GM18520 (cell line): ENCODE data around the gene ZNF284.

Experiments used
- ATAC-seq: cut with Tn5 transposase; IDR thresholded peaks from one replicate; pipeline ENCODE4 v1.9.1; 2021; ENCODE audit not compliant: unreplicated experiment

The ZNF284 gene

DNA sequence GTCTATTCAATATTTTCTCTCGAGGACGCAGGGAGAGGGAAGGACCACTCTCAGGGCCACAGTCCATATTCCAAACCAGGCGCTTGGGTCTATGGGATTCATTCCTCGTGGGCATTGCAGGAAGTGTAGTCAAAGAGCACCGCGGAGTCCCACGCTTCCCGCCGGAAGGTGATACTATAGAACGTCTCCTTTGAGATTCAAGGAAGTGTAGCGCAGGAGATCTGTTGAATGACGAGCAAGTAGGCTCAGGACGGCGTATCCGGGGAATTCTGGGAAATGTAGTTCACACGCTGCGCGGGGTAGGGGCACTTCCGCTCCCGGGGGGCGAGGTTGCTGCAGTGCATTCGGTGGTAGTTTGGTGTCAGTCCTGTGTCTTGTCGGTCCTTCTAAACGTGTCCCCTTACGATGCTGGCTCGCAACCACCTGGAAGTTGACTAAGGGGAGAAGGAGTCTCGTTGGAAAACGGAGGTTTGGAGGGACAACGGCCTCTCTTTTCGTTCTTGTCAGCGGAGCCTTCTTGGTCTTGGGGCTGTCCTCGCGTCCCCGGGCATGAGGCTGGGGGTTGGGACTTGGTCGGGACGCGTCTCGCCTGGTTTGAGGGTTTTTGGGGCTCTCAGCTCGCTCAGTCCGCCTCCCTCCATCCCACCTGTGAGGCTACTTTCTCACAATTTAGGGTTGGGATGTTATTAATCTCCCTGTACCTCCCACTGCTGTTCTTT is at the start of gene ZNF284:
Gene ZNF284 (plus strand): TSS at position 336 of the 719 bp plus-strand sequence. CDS start 4,231 bp downstream, outside the sequence.
- ATAC-seq = peak; percentile 83

- ATAC-seq = no peak
Observed at GRCh38 chr19:44024900-44025216, 47.1 kb upstream of the ZNF284 start.

GRCh38 chr19:44025217-44025936 is 46.6 kb upstream of the ZNF284 start, which contains the start of gene ZNF222:
Gene ZNF222 (plus strand): TSS chr19:44025379. CDS start chr19:44025437, 58 bp downstream.
- peak; percentile 78 for ATAC-seq

- ATAC-seq = no peak
Observed at GRCh38 chr19:44026622-44027021, 45.3 kb upstream of the ZNF284 start.

- no peak for ATAC-seq
Observed at GRCh38 chr19:44032001-44032610, 39.9 kb upstream of the ZNF284 start.

GRCh38 chr19:44042147-44042546 is 29.8 kb upstream of the ZNF284 start:
- no peak for ATAC-seq

- ATAC-seq = no peak
Observed at GRCh38 chr19:44050740-44051649, 21.0 kb upstream of the ZNF284 start.

GRCh38 chr19:44051650-44052402 is 20.1 kb upstream of the ZNF284 start, which contains the start of gene ZNF223:
Gene ZNF223 (plus strand): TSS chr19:44052036. CDS start chr19:44055177, 3,141 bp downstream.
- no peak for ATAC-seq

DNA sequence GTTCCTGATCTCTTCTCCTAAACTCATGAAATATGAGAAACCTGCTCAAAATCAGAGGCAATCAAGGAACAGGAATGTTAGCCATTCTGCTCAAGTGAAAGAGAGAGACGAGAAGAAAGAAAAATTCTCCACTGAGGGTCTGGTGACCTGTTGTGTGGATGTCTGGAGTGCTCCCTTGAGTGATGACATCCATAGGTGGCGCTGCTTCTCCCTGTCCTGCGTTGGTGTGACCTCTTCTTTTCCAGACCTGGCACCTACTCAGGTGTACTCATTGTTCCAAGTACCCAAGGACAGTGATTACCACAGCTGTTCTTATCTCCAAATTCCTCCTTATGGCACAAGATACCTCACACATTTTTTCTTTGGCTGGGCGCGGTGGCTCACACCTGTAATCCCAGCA is 16.1 kb upstream of the ZNF284 start:
- no peak for ATAC-seq

DNA sequence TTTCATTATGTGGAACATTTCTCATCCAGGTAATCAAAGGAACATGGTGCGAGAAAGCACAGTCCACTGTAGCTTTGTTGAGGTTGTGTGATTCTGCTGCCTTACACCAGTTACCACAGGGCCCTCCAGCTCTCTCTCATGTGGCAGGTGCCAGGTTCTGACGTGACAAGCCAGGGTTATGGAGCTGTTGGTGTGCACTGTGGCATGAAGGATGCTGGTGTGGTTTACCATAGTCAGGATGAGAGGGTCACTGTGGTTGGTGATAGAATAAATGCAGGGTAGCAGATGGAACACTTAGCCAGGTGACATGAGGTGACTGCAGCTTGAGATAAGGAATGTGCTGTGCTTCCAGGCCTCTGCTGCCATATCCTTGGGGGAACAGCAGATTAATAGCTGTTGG is 12.7 kb upstream of the ZNF284 start:
- ATAC-seq = no peak

GRCh38 chr19:44061038-44061437 is 10.9 kb upstream of the ZNF284 start:
- no peak for ATAC-seq

DNA sequence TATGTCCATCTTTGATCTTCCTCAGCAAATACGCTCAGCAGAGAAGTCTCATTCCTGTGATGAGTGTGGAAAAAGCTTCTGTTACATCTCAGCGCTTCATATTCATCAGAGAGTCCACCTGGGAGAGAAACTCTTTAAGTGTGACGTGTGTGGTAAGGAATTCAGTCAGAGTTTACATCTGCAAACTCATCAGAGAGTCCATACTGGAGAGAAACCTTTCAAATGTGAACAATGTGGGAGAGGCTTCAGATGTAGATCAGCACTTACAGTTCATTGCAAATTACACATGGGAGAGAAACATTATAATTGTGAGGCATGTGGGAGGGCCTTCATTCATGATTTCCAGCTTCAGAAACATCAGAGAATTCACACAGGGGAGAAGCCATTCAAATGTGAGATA is 5.7 kb upstream of the ZNF284 start:
- no peak for ATAC-seq

GRCh38 chr19:44069415-44069814 is 2.5 kb upstream of the ZNF284 start:
- no peak for ATAC-seq

DNA sequence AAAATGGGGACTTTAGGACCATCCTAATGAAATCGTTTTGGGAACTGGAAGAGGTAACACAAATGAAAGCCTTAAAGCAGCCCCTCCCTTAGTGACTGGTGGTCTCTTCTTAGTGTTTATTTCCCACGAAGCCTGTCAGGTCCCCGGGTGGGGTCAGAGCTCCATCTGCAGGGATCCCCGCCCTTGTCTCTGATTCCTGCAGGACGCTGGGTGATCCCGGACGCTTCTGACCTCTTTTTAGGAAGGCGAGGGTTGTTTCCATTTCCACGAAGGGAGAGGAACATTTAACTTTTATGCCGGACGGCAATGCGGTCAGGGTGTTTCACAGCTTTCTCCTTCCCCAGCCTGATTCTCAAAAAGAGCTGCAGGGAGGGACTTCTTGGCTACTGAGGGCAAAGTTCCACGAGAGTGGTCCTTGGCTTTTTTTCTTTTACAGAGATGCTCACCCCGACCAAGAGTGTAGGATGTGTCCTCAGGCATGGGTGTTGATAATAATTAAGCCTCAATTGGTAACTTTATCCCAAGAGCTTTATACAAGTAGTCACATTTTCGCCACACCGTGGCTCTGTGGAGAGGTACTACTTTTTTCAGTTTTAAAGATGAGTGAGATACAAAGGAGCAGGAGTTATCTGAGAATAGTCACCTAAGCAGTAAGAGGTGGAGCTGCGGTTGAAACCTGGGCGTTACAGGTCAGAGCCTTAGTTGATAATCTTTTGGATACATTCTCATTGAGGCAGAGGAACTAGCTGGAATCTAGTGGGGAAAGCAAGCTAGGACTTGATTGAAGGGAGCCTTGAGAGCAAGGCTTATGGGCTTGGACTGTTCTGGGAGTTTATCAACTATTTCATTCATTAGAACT is 813 bp downstream of the ZNF284 start:
- ATAC-seq = no peak

GRCh38 chr19:44076325-44076724 is 4.4 kb downstream of the ZNF284 start:
- no peak for ATAC-seq

GRCh38 chr19:44092108-44092507 is 20.1 kb downstream of the ZNF284 start:
- ATAC-seq = no peak

- peak; percentile 67 for ATAC-seq
Observed at GRCh38 chr19:44093931-44094765, 22.2 kb downstream of the ZNF284 start, which contains the start of gene ZNF224. Gene ZNF224 (plus strand): TSS chr19:44094361. CDS start chr19:44097874, 3,513 bp downstream.

- no peak for ATAC-seq
Observed at GRCh38 chr19:44107751-44108150, 35.8 kb downstream of the ZNF284 start.
